HUES6 (cell line): ENCODE measurements around the gene TBC1D22A.

ENCODE experiments used
- H3K27ac ChIP-seq: 2 replicates; pipeline ENCODE4 v1.7.0; 2013; ENCODE audit warnings: low read depth, mild to moderate bottlenecking, low read length, inconsistent platforms
- H3K27me3 ChIP-seq: 2 replicates; pipeline ENCODE4 v1.6.1; 2013; ENCODE audit warnings: low read length; ENCODE audit not compliant: control insufficient read depth, insufficient read depth
- H3K36me3 ChIP-seq: 2 replicates; pipeline ENCODE4 v1.6.1; 2013; ENCODE audit warnings: low read length; ENCODE audit not compliant: control insufficient read depth, insufficient read depth
- H3K4me1 ChIP-seq: 2 replicates; pipeline ENCODE4 v1.6.1; 2013; ENCODE audit warnings: low read length; ENCODE audit not compliant: control insufficient read depth, insufficient read depth
- H3K4me3 ChIP-seq: 2 replicates; pipeline ENCODE4 v1.5.1; 2013; ENCODE audit warnings: low read depth, low read length
- H3K9ac ChIP-seq: one replicate; pipeline ENCODE4 v1.6.1; 2013; ENCODE audit warnings: mild to moderate bottlenecking, low read length
- H3K9me3 ChIP-seq: 2 replicates; pipeline ENCODE4 v1.6.1; 2013; ENCODE audit warnings: low read depth, low read length; ENCODE audit not compliant: control insufficient read depth, insufficient read depth

TBC1D22A gene

GRCh38 chr22:46865642-46866041 lies 103.2 kb downstream of the TBC1D22A start:
- H3K36me3 ChIP-seq = peaks cover 4% of the 10 kb centered on the region; the same call in 1 of the 2 replicates
- no peaks in the 10 kb centered on the region for H3K27me3 ChIP-seq
- H3K4me3 ChIP-seq = no peak overlapping the region
- no peak overlapping the region for H3K9ac ChIP-seq
- H3K4me1 ChIP-seq = peaks cover 9% of the 10 kb centered on the region
- H3K27ac ChIP-seq = no peak overlapping the region
- peaks cover 3% of the 10 kb centered on the region for H3K9me3 ChIP-seq

GRCh38 chr22:46866591-46866990 lies 104.1 kb downstream of the TBC1D22A start:
- H3K4me3 ChIP-seq = no peak overlapping the region
- no peak overlapping the region for H3K9ac ChIP-seq
- peaks cover 7% of the 10 kb centered on the region; the same call in 1 of the 2 replicates for H3K36me3 ChIP-seq
- H3K4me1 ChIP-seq = peaks cover 9% of the 10 kb centered on the region
- no peak overlapping the region for H3K27ac ChIP-seq
- peaks cover 11% of the 10 kb centered on the region for H3K9me3 ChIP-seq
- H3K27me3 ChIP-seq = no peaks in the 10 kb centered on the region

- H3K9ac ChIP-seq = no peak overlapping the region
- H3K4me1 ChIP-seq = peaks cover 9% of the 10 kb centered on the region
- no peak overlapping the region for H3K27ac ChIP-seq
- H3K4me3 ChIP-seq = no peak overlapping the region
- no peaks in the 10 kb centered on the region for H3K27me3 ChIP-seq
- peaks cover 7% of the 10 kb centered on the region; the same call in 1 of the 2 replicates for H3K36me3 ChIP-seq
- H3K9me3 ChIP-seq = peaks cover 11% of the 10 kb centered on the region
These were observed 104.7 kb downstream of the TBC1D22A start for GRCh38 chr22:46867106-46867505.

GRCh38 chr22:46869329-46869728 lies 106.9 kb downstream of the TBC1D22A start:
- H3K9ac ChIP-seq = no peak overlapping the region
- peaks cover 11% of the 10 kb centered on the region for H3K9me3 ChIP-seq
- no peak overlapping the region for H3K4me3 ChIP-seq
- peaks cover 7% of the 10 kb centered on the region; the same call in 1 of the 2 replicates for H3K36me3 ChIP-seq
- H3K27ac ChIP-seq = no peak overlapping the region
- peaks cover 10% of the 10 kb centered on the region for H3K4me1 ChIP-seq
- H3K27me3 ChIP-seq = no peaks in the 10 kb centered on the region

GRCh38 chr22:46869831-46870441 lies 107.5 kb downstream of the TBC1D22A start:
- Histone ChIP-seq H3K9me3 (peaks cover 11% of the 10 kb centered on the region), H3K4me3 (no peak overlapping the region), H3K27me3 (no peaks in the 10 kb centered on the region), H3K9ac (no peak overlapping the region), H3K27ac (no peak overlapping the region), H3K4me1 (peaks cover 10% of the 10 kb centered on the region), H3K36me3 (peaks cover 7% of the 10 kb centered on the region; the same call in 1 of the 2 replicates)

- Histone ChIP-seq H3K36me3 (peaks cover 7% of the 10 kb centered on the region; the same call in 1 of the 2 replicates), H3K4me3 (no peak overlapping the region), H3K4me1 (peaks cover 4% of the 10 kb centered on the region; the same call in 1 of the 2 replicates), H3K9ac (no peak overlapping the region), H3K27ac (no peak overlapping the region), H3K9me3 (peaks cover 11% of the 10 kb centered on the region), H3K27me3 (no peaks in the 10 kb centered on the region)
These were observed 109.4 kb downstream of the TBC1D22A start for GRCh38 chr22:46871826-46872225.

- no peak overlapping the region for H3K4me3 ChIP-seq
- no peak overlapping the region for H3K27ac ChIP-seq
- H3K4me1 ChIP-seq = peaks cover 4% of the 10 kb centered on the region; the same call in 1 of the 2 replicates
- peaks cover 7% of the 10 kb centered on the region; the same call in 1 of the 2 replicates for H3K36me3 ChIP-seq
- peaks cover 11% of the 10 kb centered on the region for H3K9me3 ChIP-seq
- no peaks in the 10 kb centered on the region for H3K27me3 ChIP-seq
- no peak overlapping the region for H3K9ac ChIP-seq
These were observed 112.6 kb downstream of the TBC1D22A start for GRCh38 chr22:46875089-46875488.

GRCh38 chr22:46876357-46876934 lies 114.0 kb downstream of the TBC1D22A start:
- Histone ChIP-seq H3K27me3 (no peaks in the 10 kb centered on the region), H3K4me3 (no peak overlapping the region), H3K9me3 (peaks cover 1% of the 10 kb centered on the region; the same call in 1 of the 2 replicates), H3K36me3 (no peaks in the 10 kb centered on the region), H3K4me1 (peaks cover 4% of the 10 kb centered on the region; the same call in 1 of the 2 replicates), H3K27ac (no peak overlapping the region), H3K9ac (no peak overlapping the region)

GRCh38 chr22:46878191-46878948 lies 115.9 kb downstream of the TBC1D22A start:
- no peak overlapping the region for H3K27ac ChIP-seq

GRCh38 chr22:46879083-46879482 lies 116.6 kb downstream of the TBC1D22A start:
- Histone ChIP-seq H3K36me3 (no peaks in the 10 kb centered on the region), H3K9ac (no peak overlapping the region), H3K9me3 (no peaks in the 10 kb centered on the region), H3K27me3 (no peaks in the 10 kb centered on the region), H3K27ac (no peak overlapping the region), H3K4me1 (no peaks in the 10 kb centered on the region), H3K4me3 (no peak overlapping the region)

More at GRCh38 chr22:46878191-46878948, 115.9 kb downstream of the TBC1D22A start:
- Histone ChIP-seq H3K9ac (no peak overlapping the region), H3K9me3 (no peaks in the 10 kb centered on the region), H3K4me1 (no peaks in the 10 kb centered on the region), H3K27me3 (no peaks in the 10 kb centered on the region), H3K4me3 (no peak overlapping the region), H3K36me3 (no peaks in the 10 kb centered on the region)
